Muscle of leg (tissue), 11 donors: ENCODE measurements around the gene NEDD9. TPM values are rescaled to one million over a fixed set of nuclear protein-coding genes. Genes with fewer than 3 reads are reported as not detected.

ENCODE experiments used
- DNase-seq: peaks from one replicate; pipeline ENCODE4 v3.0.0; 2013
- H3K27ac ChIP-seq: one replicate; pipeline ENCODE4 v1.5.1; 2013; ENCODE audit warnings: mild to moderate bottlenecking, low read length, control low read depth
- H3K27me3 ChIP-seq: one replicate; pipeline ENCODE4 v1.6.1; 2013; ENCODE audit warnings: low read length; ENCODE audit not compliant: control insufficient read depth, insufficient read depth
- H3K36me3 ChIP-seq: one replicate; pipeline ENCODE4 v1.6.1; 2013; ENCODE audit warnings: low read length; ENCODE audit not compliant: control insufficient read depth, insufficient read depth
- H3K4me1 ChIP-seq: one replicate; pipeline ENCODE4 v1.6.1; 2013; ENCODE audit warnings: low read length; ENCODE audit not compliant: control insufficient read depth, insufficient read depth
- H3K4me3 ChIP-seq: one replicate; pipeline ENCODE4 v1.5.1; 2013; ENCODE audit warnings: low read length, control low read depth
- H3K9me3 ChIP-seq: replicated peaks from 2 replicates; pipeline ENCODE4 v1.6.1; 2013; ENCODE audit warnings: low read depth, low read length; ENCODE audit not compliant: control insufficient read depth
- WGBS: methylation state at CpG from one replicate; pipeline ENCODE4 v1.1.5; 2013; ENCODE audit warnings: missing lambda C conversion rate; ENCODE audit not compliant: insufficient coverage; 5-methylcytosine and 5-hydroxymethylcytosine counted together
- polyA plus RNA-seq, 8 donors: library from polyadenylated mRNA; unstranded; fragments of 120-200 nt; gene quantifications; one replicate each; pipeline versions ENCODE4 v1.2.1 to v1.2.3, GENCODE V29; 2013; ENCODE audit warnings: inconsistent platforms in 1 of 8, low replicate concordance in 1 of 8; ENCODE audit not compliant: insufficient read length in 8 of 8, insufficient read depth in 1 of 8
- total RNA-seq: library from RNA; stranded (reverse); fragments of 120-200 nt; gene quantifications from one replicate; pipeline ENCODE4 v1.2.4, GENCODE V29; 2013

The NEDD9 gene
- total and polyA plus RNA-seq, 9 donors: 7.3 to 18.4 (median 12.7) TPM

- peaks cover 5% of the 10 kb centered on the region for H3K36me3 ChIP-seq
- DNase-seq: no peak
- H3K4me3 ChIP-seq: no peak overlapping the region
- no peaks in the 10 kb centered on the region for H3K9me3 ChIP-seq
- WGBS: no CpG with 5 or more reads among the region's 3 CpGs
- H3K4me1 ChIP-seq: no peaks in the 10 kb centered on the region
- no peaks in the 10 kb centered on the region for H3K27me3 ChIP-seq
- H3K27ac ChIP-seq: no peak overlapping the region
These were observed 50.9 kb downstream of the NEDD9 start for GRCh38 chr6:11181478-11182136.

DNA sequence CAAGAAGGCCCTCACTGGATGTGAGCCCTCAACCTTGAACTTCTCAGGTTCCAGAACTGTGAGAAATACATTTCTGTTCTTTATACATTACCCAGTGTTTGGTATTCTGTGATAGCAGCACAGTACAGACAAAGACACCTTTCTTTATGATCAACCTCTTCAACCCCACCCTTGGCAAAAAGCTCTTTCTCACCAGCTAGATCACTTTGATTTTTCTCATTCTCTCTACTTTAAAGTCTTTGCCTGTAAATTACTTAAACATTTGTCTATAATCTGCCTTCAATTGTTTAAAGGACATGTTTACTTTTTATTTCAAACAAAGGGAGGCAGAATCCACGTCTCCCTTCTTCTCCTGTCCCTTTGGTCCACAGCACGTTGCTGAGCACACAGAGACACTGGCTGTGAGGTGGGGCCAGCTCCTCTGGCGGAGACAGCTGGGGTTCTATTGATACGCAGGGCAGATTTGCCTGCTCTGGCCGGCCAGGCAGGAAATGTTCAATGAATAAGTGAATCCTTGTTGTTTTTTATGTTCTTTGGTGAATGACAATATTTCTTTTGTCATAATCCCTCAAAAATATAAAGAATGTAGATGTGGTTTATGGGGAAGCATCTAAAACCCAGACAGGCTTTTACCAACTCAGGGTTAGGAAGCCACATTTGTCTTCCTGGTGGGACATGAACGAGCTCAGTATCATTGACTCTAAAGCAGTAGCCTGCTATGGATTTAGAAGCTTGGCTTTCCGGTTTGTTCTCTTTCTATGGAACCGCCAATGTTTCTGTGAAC, 52.9 kb downstream of the NEDD9 start:
- Histone ChIP-seq H3K36me3 (no peaks in the 10 kb centered on the region), H3K4me1 (no peaks in the 10 kb centered on the region), H3K4me3 (no peak overlapping the region), H3K27ac (no peak overlapping the region), H3K9me3 (no peaks in the 10 kb centered on the region), H3K27me3 (no peaks in the 10 kb centered on the region)
- no peak for DNase-seq
- WGBS: 48% methylated on average over 2 of the region's 8 CpGs

DNA sequence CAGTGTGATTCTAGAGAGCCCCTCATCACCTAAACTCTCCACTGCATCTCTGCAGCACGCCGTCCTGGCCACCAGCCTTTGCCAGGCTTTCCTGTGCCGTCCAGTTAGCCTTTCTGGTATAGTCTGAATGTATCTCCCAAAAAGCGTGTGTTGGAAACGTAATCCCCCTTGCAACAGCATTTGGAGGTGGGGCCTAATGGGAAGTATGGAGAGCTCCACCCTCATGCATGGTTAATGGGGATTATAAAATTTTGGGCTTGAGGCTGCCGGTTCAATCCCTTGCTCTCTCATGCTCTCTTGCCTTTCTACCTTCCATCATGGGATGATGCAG, 53.4 kb downstream of the NEDD9 start:
- no peaks in the 10 kb centered on the region for H3K4me1 ChIP-seq
- H3K27ac ChIP-seq: no peak overlapping the region
- no peaks in the 10 kb centered on the region for H3K27me3 ChIP-seq
- no peaks in the 10 kb centered on the region for H3K36me3 ChIP-seq
- H3K4me3 ChIP-seq: no peak overlapping the region
- 50% methylated on average over 1 of the region's 6 CpGs for WGBS
- no peak for DNase-seq
- no peaks in the 10 kb centered on the region for H3K9me3 ChIP-seq

- Histone ChIP-seq H3K4me3 (no peak overlapping the region), H3K27me3 (no peaks in the 10 kb centered on the region), H3K36me3 (no peaks in the 10 kb centered on the region), H3K9me3 (no peaks in the 10 kb centered on the region), H3K27ac (no peak overlapping the region), H3K4me1 (no peaks in the 10 kb centered on the region)
- no peak for DNase-seq
- no CpG with 5 or more reads among the region's 1 CpG for whole genome bisulfite sequencing
These were observed 55.2 kb downstream of the NEDD9 start for GRCh38 chr6:11177271-11177670.

DNA sequence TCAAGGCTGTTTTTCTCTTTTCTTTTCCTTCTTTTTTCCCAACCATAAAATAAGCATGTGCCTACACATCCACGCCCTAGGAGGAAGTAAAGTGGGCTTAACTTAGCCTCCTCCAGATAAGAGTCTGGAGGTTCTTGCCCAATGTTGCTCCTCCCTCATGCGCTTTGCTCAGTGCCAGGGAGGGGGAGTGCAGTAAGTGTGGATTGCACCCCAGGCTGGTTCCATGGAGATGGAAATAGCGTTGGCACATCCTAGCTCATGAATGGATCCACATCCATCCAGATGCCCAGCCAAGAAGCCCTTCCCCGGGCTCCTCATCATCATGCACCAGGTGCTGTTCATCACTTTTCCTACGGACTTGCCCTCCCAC, 58.2 kb downstream of the NEDD9 start:
- no peak overlapping the region for H3K4me3 ChIP-seq
- H3K4me1 ChIP-seq: no peaks in the 10 kb centered on the region
- H3K36me3 ChIP-seq: no peaks in the 10 kb centered on the region
- no peaks in the 10 kb centered on the region for H3K27me3 ChIP-seq
- no peaks in the 10 kb centered on the region for H3K9me3 ChIP-seq
- WGBS: 95% methylated on average over 3 of the region's 5 CpGs
- no peak overlapping the region for H3K27ac ChIP-seq
- DNase-seq: no peak

GRCh38 chr6:11172501-11173327, 59.8 kb downstream of the NEDD9 start:
- no peaks in the 10 kb centered on the region for H3K4me1 ChIP-seq
- peak; percentile 53 for DNase-seq
- H3K27me3 ChIP-seq: no peaks in the 10 kb centered on the region
- H3K27ac ChIP-seq: no peak overlapping the region
- no peak overlapping the region for H3K4me3 ChIP-seq
- 15% methylated on average over 13 of the region's 17 CpGs for WGBS
- no peaks in the 10 kb centered on the region for H3K36me3 ChIP-seq
- H3K9me3 ChIP-seq: no peaks in the 10 kb centered on the region

DNA sequence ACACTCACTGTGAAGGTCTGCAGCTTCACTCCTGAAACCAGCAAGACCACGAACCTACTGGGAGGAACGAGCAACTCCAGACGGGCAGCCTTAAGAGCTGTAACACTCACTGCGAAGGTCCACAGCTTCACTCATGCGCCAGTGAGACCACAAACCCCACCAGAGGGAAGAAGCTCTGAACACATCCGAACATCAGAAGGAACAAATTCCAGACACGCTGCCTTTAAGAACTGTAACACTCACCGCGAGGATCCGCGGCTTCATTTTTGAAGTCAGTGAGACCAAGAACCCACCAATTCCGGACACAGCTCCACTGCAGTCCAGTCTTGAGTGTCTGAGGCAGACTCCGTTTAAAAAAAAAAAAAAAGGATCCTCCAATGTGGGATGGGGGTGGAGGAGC, 60.5 kb downstream of the NEDD9 start:
- H3K36me3 ChIP-seq: no peaks in the 10 kb centered on the region
- no peaks in the 10 kb centered on the region for H3K27me3 ChIP-seq
- H3K27ac ChIP-seq: no peak overlapping the region
- 88% methylated on average over 5 of the region's 13 CpGs for WGBS
- H3K4me3 ChIP-seq: no peak overlapping the region
- H3K9me3 ChIP-seq: no peaks in the 10 kb centered on the region
- H3K4me1 ChIP-seq: no peaks in the 10 kb centered on the region
- no peak for DNase-seq

- Histone ChIP-seq H3K27ac (no peak overlapping the region), H3K27me3 (no peaks in the 10 kb centered on the region), H3K4me1 (no peaks in the 10 kb centered on the region), H3K36me3 (no peaks in the 10 kb centered on the region), H3K4me3 (no peak overlapping the region), H3K9me3 (no peaks in the 10 kb centered on the region)
- DNase-seq: no peak
- WGBS: 40% methylated on average over 1 of the region's 7 CpGs
These were observed 64.3 kb downstream of the NEDD9 start for GRCh38 chr6:11168091-11168635.

- no peak overlapping the region for H3K27ac ChIP-seq
- H3K9me3 ChIP-seq: no peaks in the 10 kb centered on the region
- no peaks in the 10 kb centered on the region for H3K36me3 ChIP-seq
- H3K4me3 ChIP-seq: no peak overlapping the region
- 29% methylated on average over 4 of the region's 4 CpGs for WGBS
- H3K4me1 ChIP-seq: no peaks in the 10 kb centered on the region
- H3K27me3 ChIP-seq: no peaks in the 10 kb centered on the region
- no peak for DNase-seq
These were observed 65.5 kb downstream of the NEDD9 start for GRCh38 chr6:11166948-11167347.
